Transverse colon (tissue), 4 donors: ENCODE measurements around the gene SDC3. TPM values are rescaled to one million over a fixed set of nuclear protein-coding genes. Genes with fewer than 3 reads are reported as not detected.

ENCODE experiments used
- DNase-seq: peaks from one replicate; pipeline ENCODE4 v3.0.0-alpha.2; 2019
- H3K27ac ChIP-seq, 4 donors: fragments of 200-600 bp; sonication (generic); 2 replicates each; pipeline ENCODE4 v1.5.1; 2016 to 2018; ENCODE audit warnings: inconsistent platforms in 4 of 4
- H3K27me3 ChIP-seq: fragments of 200-600 bp; sonication (generic); 2 replicates; pipeline ENCODE4 v1.5.1; 2017; ENCODE audit warnings: inconsistent platforms
- H3K36me3 ChIP-seq, 4 donors: fragments of 200-600 bp; sonication (generic); 2 replicates each; pipeline ENCODE4 v1.5.1; 2017 to 2019; ENCODE audit warnings: inconsistent platforms in 4 of 4
- H3K4me1 ChIP-seq, 4 donors: fragments of 200-600 bp; sonication (generic); 2 replicates each; pipeline ENCODE4 v1.5.1; 2017 to 2020; ENCODE audit warnings: inconsistent platforms in 4 of 4
- H3K4me3 ChIP-seq, 4 donors: fragments of 200-600 bp; sonication (generic); 1 replicate in 1 of 4; 2 replicates in 3 of 4; pipeline versions ENCODE4 v1.5.1 to v1.6.1; 2017 to 2019; ENCODE audit warnings: inconsistent platforms in 4 of 4
- H3K9me3 ChIP-seq, 2 donors: fragments of 200-600 bp; sonication (generic); 2 replicates each; pipeline ENCODE4 v1.5.1; 2017 to 2019; ENCODE audit warnings: inconsistent platforms in 2 of 2
- CTCF ChIP-seq, 5 experiments: fragments of 200-600 bp in 3 of 5; fragments of 450-650 bp in 2 of 5; sonication (generic) in 3 of 5; IDR thresholded peaks; 1 replicate in 2 of 5; 2 replicates in 3 of 5; pipeline ENCODE4 v1.5.1; 2016 to 2017; ENCODE audit warnings: antibody characterized with exemption in 5 of 5, inconsistent platforms in 3 of 5, mild to moderate bottlenecking in 2 of 5, moderate library complexity in 1 of 5
- EP300 ChIP-seq: sonication (generic); formaldehyde crosslinking; IDR thresholded peaks from one replicate; pipeline ENCODE4 v1.6.1; 2017; ENCODE audit warnings: antibody characterized with exemption, low read depth
- POLR2A ChIP-seq: fragments of 450-650 bp; IDR thresholded peaks from one replicate; pipeline ENCODE4 v1.6.1; 2016; ENCODE audit warnings: antibody characterized with exemption, mild to moderate bottlenecking, moderate library complexity
- POLR2AphosphoS5 ChIP-seq, 3 donors: sonication (generic); formaldehyde crosslinking; IDR thresholded peaks; one replicate each; pipeline ENCODE4 v1.6.1; 2016; ENCODE audit warnings: antibody characterized with exemption in 3 of 3
- WGBS, 2 donors: methylation state at CpG; one replicate each; pipeline ENCODE4 v1.1.5; 2018; ENCODE audit warnings: low coverage in 1 of 2; 5-methylcytosine and 5-hydroxymethylcytosine counted together
- in situ Hi-C, 4 donors: fragments of 200-750 bp; cut with MboI; loops; one replicate each; pipeline versions ENCODE4 v1.15.0 to v1.15.1; 2017; ENCODE audit warnings: low sequenced_read_pairs in 3 of 4, low pct_ligation_motif_present in 1 of 4, low pct_unique_long_range_greater_than_20kb in 1 of 4
- intact Hi-C: fragments of 100-400 bp; cut with DNase I; formaldehyde crosslinking; loops from one replicate; pipeline ENCODE4 v1.15.1; 2023; ENCODE audit warnings: low total_unique reads
- total RNA-seq, 4 donors: library from RNA; depleted of rRNA; stranded (reverse); fragments of >200 nt; gene quantifications; one replicate each; pipeline ENCODE4 v1.1.0, GENCODE V29; 2016

SDC3 gene
- total RNA-seq, 4 donors from 2014 or later = 7.9 to 35.4 (median 10.1) TPM

- no peaks in the 10 kb centered on the region for H3K9me3 ChIP-seq
- DNase-seq = peak; percentile 1
- intact Hi-C loops (no loop called here), in situ Hi-C loops (loop anchor here in 2 of 4 donors (10.0 kb wide), 2 partner anchors 191 to 201 kb away; partner anchors contain the start of gene MATN1 (in 1 of the 2))
- no peak overlapping the region for H3K27ac ChIP-seq
- no peak overlapping the region for H3K4me3 ChIP-seq
- H3K27me3 ChIP-seq = no peaks in the 10 kb centered on the region
- TF ChIP-seq POLR2A = no peak
- TF ChIP-seq EP300 = no peak
- TF ChIP-seq POLR2AphosphoS5 (IDR thresholded peaks at IDR 0.05) = no peak
- no peak for TF ChIP-seq CTCF (IDR thresholded peaks at IDR 0.05)
- no peaks in the 10 kb centered on the region for H3K36me3 ChIP-seq
- WGBS, 2 donors = 80 to 90% methylated on average over 1 to 12 of the region's 12 CpGs
- H3K4me1 ChIP-seq = peaks cover 0 to under 1% (median 0%) of the 10 kb centered on the region in 4 donors
Measured at GRCh38 chr1:30916296-30916695, 7.7 kb upstream of the SDC3 start.

DNA sequence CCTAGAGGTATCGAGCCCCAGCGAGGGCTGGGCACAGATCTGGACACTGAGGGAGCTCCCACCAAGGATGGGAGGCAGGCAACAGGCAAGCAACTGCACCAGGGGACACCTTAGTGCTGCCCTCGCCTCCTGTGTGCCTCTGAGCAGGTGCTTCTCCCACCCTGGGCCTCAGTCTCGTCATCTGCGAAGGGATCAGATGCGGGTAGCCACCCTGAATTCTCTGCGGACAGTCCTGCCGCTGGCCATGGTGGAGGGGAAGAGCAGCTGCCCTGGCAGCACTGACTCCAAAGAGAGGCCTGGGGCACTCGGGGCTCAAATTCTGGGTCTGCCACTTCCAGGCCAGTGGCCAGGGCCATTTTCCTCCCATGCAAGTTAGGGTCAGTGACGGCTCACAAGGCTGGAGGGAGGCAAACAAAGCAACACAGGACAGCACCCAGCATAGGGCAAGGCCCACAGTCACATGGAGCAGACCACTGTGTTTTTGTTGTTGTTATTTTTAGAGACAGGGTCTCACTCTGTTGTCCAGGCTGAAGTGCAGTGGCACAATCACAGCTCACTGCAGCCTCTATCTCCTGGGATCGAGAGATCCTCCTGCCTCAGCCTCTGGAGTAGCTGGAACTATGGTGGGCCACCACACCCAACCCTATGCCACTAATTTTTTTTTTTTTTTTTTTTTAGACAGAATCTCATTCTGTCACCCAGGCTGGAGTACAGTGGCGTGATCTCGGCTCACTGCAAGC, 7.1 kb upstream of the SDC3 start:
- WGBS, 2 donors = 85 to 100% methylated on average over 1 to 11 of the region's 13 CpGs
- H3K36me3 ChIP-seq = no peaks in the 10 kb centered on the region
- peak; percentile 5 for DNase-seq
- peaks cover 0 to 5% (median 1%) of the 10 kb centered on the region in 4 donors for H3K4me1 ChIP-seq
- H3K27ac ChIP-seq = no peak overlapping the region
- TF ChIP-seq POLR2AphosphoS5 (IDR thresholded peaks at IDR 0.05) (no peak), CTCF (IDR thresholded peaks at IDR 0.05) (no peak), POLR2A (no peak), EP300 (no peak)
- intact Hi-C loops = no loop called here
- H3K27me3 ChIP-seq = no peaks in the 10 kb centered on the region
- in situ Hi-C loops = loop anchor here in 2 of 4 donors (10.0 kb wide), 2 partner anchors 191 to 201 kb away; partner anchors contain the start of gene MATN1 (in 1 of the 2)
- no peaks in the 10 kb centered on the region for H3K9me3 ChIP-seq
- no peak overlapping the region for H3K4me3 ChIP-seq

GRCh38 chr1:30914931-30915330, 6.4 kb upstream of the SDC3 start:
- H3K4me3 ChIP-seq = no peak overlapping the region
- 63 to 75% methylated on average over 2 to 4 of the region's 4 CpGs for WGBS, 2 donors

More at GRCh38 chr1:30914931-30915330, 6.4 kb upstream of the SDC3 start:
- TF ChIP-seq POLR2AphosphoS5 (IDR thresholded peaks at IDR 0.05) (no peak), POLR2A (no peak), EP300 (no peak), CTCF (IDR thresholded peaks at IDR 0.05) (no peak)
- H3K9me3 ChIP-seq = no peaks in the 10 kb centered on the region
- peak; percentile 4 for DNase-seq
- intact Hi-C loops = loop anchor here (5.0 kb wide), 1 partner anchor 133 kb away; no protein-coding TSS in a partner anchor
- H3K27ac ChIP-seq = no peak overlapping the region
- H3K36me3 ChIP-seq = no peaks in the 10 kb centered on the region
- peaks cover 0 to 9% (median 1%) of the 10 kb centered on the region in 4 donors for H3K4me1 ChIP-seq
- in situ Hi-C loops = loop anchor here (5.0 to 10.0 kb wide), 4 partner anchors 113 to 200 kb away; partner anchors contain the start of gene MATN1 (in 1 of the 4)
- H3K27me3 ChIP-seq = no peaks in the 10 kb centered on the region
